A673 (cell line): ENCODE measurements around the gene PRDM13. TPM values are rescaled to one million over a fixed set of nuclear protein-coding genes. Genes with fewer than 3 reads are reported as not detected.
"Not testable (repeated sequence)": the region's sequence is repeated elsewhere in the genome, so short reads cannot be mapped to it uniquely, and the experiment has no call there.

Experiments used
- BruUV-seq: library from RNA; stranded (reverse); fragments of 400-500 nt; replicated peaks from 2 replicates; lab custom pipeline; 2021; lab: Mats Ljungman, UMichigan
- CTCF ChIA-PET: fragments of 300-600 bp; sonication (Branson Sonifier 250); formaldehyde crosslinking; loops from one replicate; lab custom pipeline; 2022; ENCODE audit warnings: antibody characterized with exemption; lab: Charles Lee
- POLR2A ChIA-PET: fragments of 300-600 bp; sonication (Branson Sonifier 250); formaldehyde crosslinking; loops from one replicate; lab custom pipeline; 2022; ENCODE audit warnings: antibody characterized with exemption; ENCODE audit not compliant: low non-redundant PET; lab: Charles Lee
- DNase-seq: peaks from one replicate; pipeline ENCODE4 v3.0.0-alpha.2; 2015; ENCODE audit warnings: low spot score
- H3K27ac ChIP-seq: fragments of 200-600 bp; sonication (generic); 2 replicates; pipeline ENCODE4 v1.5.1; 2016; ENCODE audit warnings: mixed run types, low read depth, mild to moderate bottlenecking, mixed read lengths, antibody characterized with exemption, low read length; ENCODE audit not compliant: poor library complexity, severe bottlenecking
- H3K27me3 ChIP-seq: fragments of 200-600 bp; sonication (generic); replicated peaks from 2 replicates; pipeline ENCODE4 v1.6.1; 2017; ENCODE audit warnings: mixed run types, low read depth, mild to moderate bottlenecking, mixed read lengths, antibody characterized with exemption, low read length; ENCODE audit not compliant: insufficient read depth, poor library complexity
- H3K36me3 ChIP-seq: fragments of 200-600 bp; sonication (generic); 2 replicates; pipeline ENCODE4 v1.6.1; 2016; ENCODE audit warnings: mixed run types, mild to moderate bottlenecking, mixed read lengths, antibody characterized with exemption, low read length; ENCODE audit not compliant: insufficient read depth, poor library complexity, severe bottlenecking
- H3K4me1 ChIP-seq: fragments of 200-600 bp; sonication (generic); 2 replicates; pipeline ENCODE4 v1.6.1; 2017; ENCODE audit warnings: mixed run types, mild to moderate bottlenecking, mixed read lengths, antibody characterized with exemption, low read length; ENCODE audit not compliant: insufficient read depth, poor library complexity, severe bottlenecking
- H3K4me3 ChIP-seq: fragments of 200-600 bp; sonication (generic); 2 replicates; pipeline ENCODE4 v1.5.1; 2016; ENCODE audit warnings: low read depth, mixed run types, mild to moderate bottlenecking, mixed read lengths, low read length; ENCODE audit not compliant: poor library complexity, severe bottlenecking
- H3K9me3 ChIP-seq: fragments of 200-600 bp; sonication (generic); 2 replicates; pipeline ENCODE4 v1.6.1; 2016; ENCODE audit warnings: mixed run types, low read depth, mild to moderate bottlenecking, mixed read lengths, antibody characterized with exemption, low read length; ENCODE audit not compliant: poor library complexity, severe bottlenecking
- CTCF ChIP-seq: fragments of 300-800, 200-600 bp; sonication (generic); conservative IDR thresholded peaks from 2 replicates; pipeline ENCODE4 v1.5.1; 2017; ENCODE audit warnings: low read depth, mild to moderate bottlenecking, antibody characterized with exemption, low read length, moderate library complexity, mixed read lengths
- EZH2 ChIP-seq: fragments of 200-600 bp; sonication (generic); IDR thresholded peaks from 2 replicates; pipeline ENCODE4 v1.6.1; 2017; ENCODE audit warnings: borderline replicate concordance, low read depth, mild to moderate bottlenecking, mixed read lengths, antibody characterized with exemption, low read length; ENCODE audit not compliant: poor library complexity, severe bottlenecking
- intact Hi-C: fragments of 100-400 bp; cut with micrococcal nuclease; formaldehyde crosslinking; loops from one replicate; pipeline ENCODE4 v1.10.0; 2022; ENCODE audit not compliant: unreplicated experiment
- total RNA-seq: library from RNA; stranded (reverse); gene quantifications from 2 replicates; pipeline ENCODE4 v1.2.3, GENCODE V29; 2021

Gene PRDM13
- total RNA-seq, 1 experiment from 2014 or later: 0.58 TPM

- Histone ChIP-seq H3K36me3 (no peaks in the 10 kb centered on the region), H3K4me3 (no peak overlapping the region), H3K27ac (no peak overlapping the region), H3K9me3 (no peaks in the 10 kb centered on the region), H3K27me3 (peaks cover 100% of the 10 kb centered on the region), H3K4me1 (peaks cover 9% of the 10 kb centered on the region)
- DNase-seq: no peak
- intact Hi-C loops: no loop called here
- BruUV-seq: no TSS peak
- ChIA-PET CTCF (no interaction called here), POLR2A (no interaction called here)
- TF ChIP-seq CTCF (no peak), EZH2 (no peak)
These were observed 12.2 kb downstream of the PRDM13 start for GRCh38 chr6:99618649-99619408.

- no TSS peak for BruUV-seq
- DNase-seq: no peak
- CTCF ChIA-PET: no interaction called here
- no peaks in the 10 kb centered on the region for H3K36me3 ChIP-seq
- TF ChIP-seq CTCF (no peak), EZH2 (peak; percentile 67)
- intact Hi-C loops: no loop called here
- no peak overlapping the region for H3K27ac ChIP-seq
- H3K27me3 ChIP-seq: peaks cover 97% of the 10 kb centered on the region
- POLR2A ChIA-PET: no interaction called here
- no peak overlapping the region for H3K4me3 ChIP-seq
- H3K9me3 ChIP-seq: no peaks in the 10 kb centered on the region
- peaks cover 4% of the 10 kb centered on the region for H3K4me1 ChIP-seq
These were observed 12.8 kb downstream of the PRDM13 start for GRCh38 chr6:99619409-99619762.

DNA sequence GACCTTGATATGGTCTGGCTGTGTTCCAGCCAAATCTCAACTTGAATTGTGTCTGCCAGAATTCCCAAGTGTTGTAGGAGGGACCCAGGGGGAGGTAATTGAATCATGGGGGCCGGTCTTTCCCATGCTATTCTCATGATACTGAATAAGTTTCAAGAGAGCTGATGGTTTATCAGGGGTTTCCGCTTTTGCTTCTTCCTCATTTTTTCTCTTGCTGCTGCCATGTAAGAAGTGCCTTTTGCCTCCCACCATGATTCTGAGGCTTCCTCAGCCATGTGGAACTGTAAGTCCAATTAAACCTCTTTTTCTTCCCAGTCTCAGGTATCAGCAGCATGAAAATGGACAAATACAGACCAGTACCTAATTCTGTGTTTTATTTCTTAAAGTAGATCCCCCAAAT, 15.4 kb downstream of the PRDM13 start:
- H3K4me3 ChIP-seq, DNase-seq, BruUV-seq, CTCF ChIA-PET, H3K27ac ChIP-seq, POLR2A ChIA-PET, H3K4me1 ChIP-seq, intact Hi-C loops, H3K9me3 ChIP-seq, H3K36me3 ChIP-seq: not testable (repeated sequence)
- H3K27me3 ChIP-seq: peaks cover 70% of the 10 kb centered on the region

DNA sequence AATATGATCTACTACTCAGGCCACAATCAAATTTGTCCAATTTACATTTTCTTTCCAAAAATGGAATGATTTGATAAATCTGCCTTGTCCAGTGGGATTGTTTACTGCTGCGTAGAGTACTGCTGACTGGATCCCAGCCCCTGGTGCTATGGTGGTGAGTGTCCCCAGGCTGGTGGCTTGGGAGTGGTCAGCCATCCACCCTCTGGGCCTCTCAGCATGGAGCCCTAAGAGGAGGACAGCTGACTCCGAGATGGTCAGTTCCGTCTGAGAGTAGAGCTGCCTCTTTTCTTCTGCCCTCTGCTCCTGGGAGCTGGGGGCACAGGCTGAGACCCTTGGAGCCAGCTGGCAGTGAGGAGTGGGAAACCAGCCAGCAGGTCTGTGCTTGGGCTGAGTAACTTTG, 22.7 kb downstream of the PRDM13 start:
- no peak for DNase-seq
- Histone ChIP-seq H3K27ac (no peak overlapping the region), H3K4me1 (no peaks in the 10 kb centered on the region), H3K36me3 (no peaks in the 10 kb centered on the region), H3K9me3 (no peaks in the 10 kb centered on the region), H3K27me3 (peaks cover 28% of the 10 kb centered on the region), H3K4me3 (no peak overlapping the region)
- no TSS peak for BruUV-seq
- intact Hi-C loops: no loop called here
- no peak for TF ChIP-seq EZH2
- no peak for TF ChIP-seq CTCF
- CTCF ChIA-PET: no interaction called here
- POLR2A ChIA-PET: no interaction called here
